ENCODE results near the gene ROCK1.

ROCK1 gene

GRCh38 chr18:21096760-21097159, 14.9 kb downstream of the ROCK1 start:
- Histone ChIP-seq H3K27ac (ENCODE audit: low read depth, low read length) (no peak overlapping the region), H3K27me3 (ENCODE audit: low read length) (no peaks in the 10 kb centered on the region), H3K36me3 (ENCODE audit: low read length) (no peaks in the 10 kb centered on the region), H2AFZ (ENCODE audit: low read depth, low read length, severe bottlenecking) (no peak overlapping the region), H3K9me3 (ENCODE audit: insufficient read depth, low read length) (no peaks in the 10 kb centered on the region), H3K9ac (ENCODE audit: low read length) (no peak overlapping the region), H3K4me2 (ENCODE audit: low read depth, low read length, poor library complexity, severe bottlenecking) (no peak overlapping the region), H3K9me2 (replicated peaks; ENCODE audit: insufficient read depth, low read length) (no peaks in the 10 kb centered on the region), H3K4me3 (ENCODE audit: insufficient read depth, low read length, poor library complexity, severe bottlenecking) (no peak overlapping the region), H3F3A (ENCODE audit: insufficient read depth) (peaks cover 19% of the 10 kb centered on the region; the same call in 1 of the 2 replicates), H4K20me1 (ENCODE audit: low read depth, low read length) (peaks cover 53% of the 10 kb centered on the region), H3K79me2 (ENCODE audit: insufficient read depth, low read length) (peaks cover 100% of the 10 kb centered on the region)
- TF ChIP-seq, protein P1, sequence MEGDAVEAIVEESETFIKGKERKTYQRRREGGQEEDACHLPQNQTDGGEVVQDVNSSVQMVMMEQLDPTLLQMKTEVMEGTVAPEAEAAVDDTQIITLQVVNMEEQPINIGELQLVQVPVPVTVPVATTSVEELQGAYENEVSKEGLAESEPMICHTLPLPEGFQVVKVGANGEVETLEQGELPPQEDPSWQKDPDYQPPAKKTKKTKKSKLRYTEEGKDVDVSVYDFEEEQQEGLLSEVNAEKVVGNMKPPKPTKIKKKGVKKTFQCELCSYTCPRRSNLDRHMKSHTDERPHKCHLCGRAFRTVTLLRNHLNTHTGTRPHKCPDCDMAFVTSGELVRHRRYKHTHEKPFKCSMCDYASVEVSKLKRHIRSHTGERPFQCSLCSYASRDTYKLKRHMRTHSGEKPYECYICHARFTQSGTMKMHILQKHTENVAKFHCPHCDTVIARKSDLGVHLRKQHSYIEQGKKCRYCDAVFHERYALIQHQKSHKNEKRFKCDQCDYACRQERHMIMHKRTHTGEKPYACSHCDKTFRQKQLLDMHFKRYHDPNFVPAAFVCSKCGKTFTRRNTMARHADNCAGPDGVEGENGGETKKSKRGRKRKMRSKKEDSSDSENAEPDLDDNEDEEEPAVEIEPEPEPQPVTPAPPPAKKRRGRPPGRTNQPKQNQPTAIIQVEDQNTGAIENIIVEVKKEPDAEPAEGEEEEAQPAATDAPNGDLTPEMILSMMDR (IDR thresholded peaks at IDR 0.05; ENCODE audit: insufficient read depth, low read length, poor library complexity, severe bottlenecking) = no peak
- no peak for TF ChIP-seq EZH2phosphoT487 (conservative IDR thresholded peaks at IDR 0.05; ENCODE audit: low read length)

GRCh38 chr18:21093133-21093532, 18.5 kb downstream of the ROCK1 start:
- Histone ChIP-seq H3K79me2 (ENCODE audit: insufficient read depth, low read length) (peaks cover 100% of the 10 kb centered on the region), H3K27ac (ENCODE audit: low read depth, low read length) (no peak overlapping the region), H2AFZ (ENCODE audit: low read depth, low read length, severe bottlenecking) (no peak overlapping the region), H3K9me2 (replicated peaks; ENCODE audit: insufficient read depth, low read length) (no peaks in the 10 kb centered on the region), H3K9ac (ENCODE audit: low read length) (no peak overlapping the region), H3K27me3 (ENCODE audit: low read length) (no peaks in the 10 kb centered on the region), H3K36me3 (ENCODE audit: low read length) (no peaks in the 10 kb centered on the region), H3K9me3 (ENCODE audit: insufficient read depth, low read length) (no peaks in the 10 kb centered on the region), H3F3A (ENCODE audit: insufficient read depth) (no peaks in the 10 kb centered on the region), H3K4me3 (ENCODE audit: insufficient read depth, low read length, poor library complexity, severe bottlenecking) (no peak overlapping the region), H3K4me2 (ENCODE audit: low read depth, low read length, poor library complexity, severe bottlenecking) (no peak overlapping the region), H4K20me1 (ENCODE audit: low read depth, low read length) (peaks cover 37% of the 10 kb centered on the region)
- TF ChIP-seq EZH2phosphoT487 (conservative IDR thresholded peaks at IDR 0.05; ENCODE audit: low read length) = no peak
- TF ChIP-seq, protein P1 (IDR thresholded peaks at IDR 0.05; ENCODE audit: insufficient read depth, low read length, poor library complexity, severe bottlenecking) = no peak

DNA sequence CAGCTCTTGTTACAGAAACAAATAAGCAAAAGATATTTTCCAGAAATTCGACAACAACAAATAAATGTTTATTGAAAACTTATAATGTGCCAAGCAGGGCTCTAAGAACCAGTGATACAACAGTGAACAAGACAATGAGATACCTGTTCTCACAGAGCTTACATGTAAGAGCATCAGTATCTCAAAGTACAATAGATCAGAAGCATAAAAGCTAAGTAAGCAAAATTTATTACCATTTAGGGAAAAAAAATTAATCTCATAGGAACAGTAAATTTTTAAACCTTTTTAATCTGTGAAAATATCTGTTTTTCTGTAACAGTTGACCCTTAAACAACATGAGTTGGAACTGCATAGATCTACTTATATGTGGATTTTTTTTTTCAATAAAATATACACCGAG, 20.9 kb downstream of the ROCK1 start:
- Histone ChIP-seq H2AFZ (ENCODE audit: low read depth, low read length, severe bottlenecking) (no peak overlapping the region), H3K4me2 (ENCODE audit: low read depth, low read length, poor library complexity, severe bottlenecking) (no peak overlapping the region), H3K27me3 (ENCODE audit: low read length) (no peaks in the 10 kb centered on the region), H3K27ac (ENCODE audit: low read depth, low read length) (no peak overlapping the region), H3F3A (ENCODE audit: insufficient read depth) (0 out of 2 replicates have a peak, but pooled peaks cover 5% of the 10 kb centered on the region), H3K9me3 (ENCODE audit: insufficient read depth, low read length) (no peaks in the 10 kb centered on the region), H3K9ac (ENCODE audit: low read length) (no peak overlapping the region), H3K36me3 (ENCODE audit: low read length) (no peaks in the 10 kb centered on the region), H4K20me1 (ENCODE audit: low read depth, low read length) (peaks cover 43% of the 10 kb centered on the region), H3K9me2 (replicated peaks; ENCODE audit: insufficient read depth, low read length) (no peaks in the 10 kb centered on the region), H3K4me3 (ENCODE audit: insufficient read depth, low read length, poor library complexity, severe bottlenecking) (no peak overlapping the region), H3K79me2 (ENCODE audit: insufficient read depth, low read length) (peaks cover 100% of the 10 kb centered on the region)
- TF ChIP-seq, protein P1 (IDR thresholded peaks at IDR 0.05; ENCODE audit: insufficient read depth, low read length, poor library complexity, severe bottlenecking) = no peak
- TF ChIP-seq EZH2phosphoT487 (conservative IDR thresholded peaks at IDR 0.05; ENCODE audit: low read length) = no peak

Measured in SU-DHL-6 (cell line).